HG03066 (cell line): Measurements from ENCODE around the gene ADRA1B.

Experiments
- ATAC-seq: cut with Tn5 transposase; IDR thresholded peaks from one replicate; pipeline ENCODE4 v1.9.1; 2021; ENCODE audit warnings: low read depth; ENCODE audit not compliant: unreplicated experiment

Gene ADRA1B

GRCh38 chr5:159901308-159901707 lies 15.0 kb upstream of the ADRA1B start:
- ATAC-seq: no peak

- no peak for ATAC-seq
Observed at GRCh38 chr5:159901772-159902171, 14.5 kb upstream of the ADRA1B start.

DNA sequence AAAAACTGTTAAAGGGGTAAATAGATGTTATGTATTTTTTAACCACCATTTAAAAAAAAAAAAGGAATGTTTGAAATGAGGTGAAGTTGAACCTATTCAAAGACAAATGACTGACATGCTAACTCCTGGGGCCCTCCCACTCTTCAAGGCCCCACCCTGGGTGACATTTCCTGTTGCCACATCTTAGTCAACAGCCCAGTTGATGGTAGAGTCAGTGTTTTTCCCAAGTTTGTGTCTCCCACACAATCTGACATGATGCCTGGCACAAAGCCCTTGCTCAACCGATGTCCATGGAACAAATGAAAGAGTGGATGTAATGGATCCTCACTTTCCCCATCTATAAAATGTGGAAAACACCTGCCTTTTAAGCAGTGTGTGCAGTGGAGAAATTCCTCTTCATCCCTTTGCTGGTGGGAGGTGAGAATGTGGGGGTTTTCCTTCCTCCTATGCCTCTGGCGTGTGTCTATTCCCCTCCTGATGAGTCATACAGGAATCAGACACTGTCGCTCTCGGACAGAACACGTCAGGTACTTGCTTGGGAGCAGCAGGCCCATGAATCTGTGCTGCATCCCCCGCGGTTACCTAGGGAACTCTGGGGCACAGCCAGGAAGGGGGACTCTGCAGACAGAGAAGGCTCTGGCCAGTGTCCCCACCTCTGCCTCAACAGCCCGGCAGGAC lies 13.7 kb upstream of the ADRA1B start:
- ATAC-seq: no peak

- no peak for ATAC-seq
Observed at GRCh38 chr5:159903131-159903530, 13.2 kb upstream of the ADRA1B start.

GRCh38 chr5:159904874-159905273 lies 11.4 kb upstream of the ADRA1B start:
- no peak for ATAC-seq

DNA sequence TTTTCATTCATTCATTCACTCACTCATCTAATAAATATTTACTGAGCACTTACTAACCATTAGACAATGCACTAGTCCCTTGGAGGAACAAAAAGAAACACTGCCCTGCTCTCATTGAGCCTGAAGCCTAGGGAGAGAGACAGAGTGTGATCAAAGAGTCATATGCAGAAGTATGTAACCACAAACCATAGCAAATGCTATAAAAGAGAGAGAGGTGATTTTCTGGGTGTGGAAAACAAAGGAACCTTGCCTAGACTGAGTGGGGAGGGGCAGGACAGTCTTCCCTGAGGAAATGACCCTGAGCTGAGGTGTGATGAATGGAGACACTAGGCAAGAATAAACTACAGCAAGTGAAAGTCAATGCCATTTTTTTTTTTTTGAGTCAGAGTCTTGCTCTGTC lies 10.8 kb upstream of the ADRA1B start:
- ATAC-seq: no peak

GRCh38 chr5:159906463-159906862 lies 9.8 kb upstream of the ADRA1B start:
- no peak for ATAC-seq

GRCh38 chr5:159906943-159907342 lies 9.3 kb upstream of the ADRA1B start:
- ATAC-seq: no peak

DNA sequence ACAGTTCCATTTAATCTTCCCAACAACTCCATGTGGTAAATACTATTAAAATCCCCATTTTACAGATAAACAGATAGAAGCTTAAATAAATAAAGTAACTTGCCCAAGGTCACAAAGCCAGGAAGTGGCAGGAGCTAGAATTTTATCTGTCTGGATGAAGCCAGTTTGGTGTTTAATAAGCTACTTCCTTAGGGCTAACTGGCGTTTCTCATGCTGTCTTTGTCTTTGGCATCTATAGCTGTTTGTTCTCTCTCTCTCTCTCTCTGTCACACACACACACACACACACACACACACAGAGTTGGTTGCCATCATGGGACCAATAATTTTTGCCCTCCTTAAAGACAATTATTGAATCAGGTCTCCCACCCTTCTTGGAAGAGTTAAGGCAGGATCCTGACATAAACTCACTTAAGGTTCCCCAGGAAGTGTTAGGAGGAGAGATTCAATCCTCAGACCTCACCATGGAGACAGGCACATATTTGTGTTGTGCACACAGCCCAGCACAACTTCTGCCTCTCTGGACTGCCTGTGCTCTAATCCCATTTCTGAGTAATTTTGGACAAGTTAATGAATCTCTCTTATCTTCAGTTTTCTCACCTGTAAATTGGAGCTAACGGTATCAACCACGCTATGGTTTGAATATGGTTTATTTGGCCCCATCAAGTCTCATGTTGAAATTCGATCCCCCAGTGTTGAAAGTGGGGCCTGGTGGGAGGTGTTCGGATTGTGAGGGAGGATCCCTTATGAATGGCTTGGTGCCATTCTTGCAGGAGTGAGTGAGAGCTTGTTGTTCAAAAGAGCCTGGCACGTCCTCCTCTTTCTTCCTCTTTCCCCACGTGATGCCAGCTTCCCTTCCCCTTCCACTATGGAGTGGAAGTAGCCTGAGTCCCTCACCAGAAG lies 8.3 kb upstream of the ADRA1B start:
- no peak for ATAC-seq

- ATAC-seq: no peak
Observed at GRCh38 chr5:159908591-159908940, 7.7 kb upstream of the ADRA1B start.

GRCh38 chr5:159909126-159909525 lies 7.2 kb upstream of the ADRA1B start:
- no peak for ATAC-seq

DNA sequence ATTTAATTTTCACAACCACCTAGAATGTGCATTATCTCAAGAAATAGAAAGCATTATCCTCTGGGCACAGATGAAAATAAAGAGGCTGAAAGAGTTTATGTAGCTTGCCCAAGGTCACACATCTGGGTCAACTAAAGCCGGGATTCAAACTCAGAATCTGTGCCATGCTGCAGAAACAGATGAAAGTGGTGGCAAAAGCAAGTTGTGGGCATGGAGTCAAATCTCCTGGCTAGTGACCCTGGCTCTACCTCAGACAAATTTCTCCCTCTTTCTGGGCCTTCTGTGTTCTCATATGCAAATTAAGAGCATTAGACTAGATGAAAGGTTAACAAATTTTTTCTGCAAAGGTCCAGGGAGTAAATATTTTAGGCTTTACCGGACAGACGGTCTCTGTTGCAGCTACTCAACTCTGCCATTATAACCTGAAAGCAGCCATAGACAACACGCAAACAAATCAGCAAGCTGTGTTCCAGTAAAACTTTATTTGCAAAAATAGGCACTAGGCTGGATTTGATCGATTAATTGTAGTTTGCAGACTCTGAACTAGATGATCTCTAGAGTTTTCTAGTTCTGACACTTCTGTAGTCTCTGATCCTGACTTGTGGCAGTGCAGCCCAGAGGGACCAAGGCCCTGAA lies 6.0 kb upstream of the ADRA1B start:
- ATAC-seq: no peak

DNA sequence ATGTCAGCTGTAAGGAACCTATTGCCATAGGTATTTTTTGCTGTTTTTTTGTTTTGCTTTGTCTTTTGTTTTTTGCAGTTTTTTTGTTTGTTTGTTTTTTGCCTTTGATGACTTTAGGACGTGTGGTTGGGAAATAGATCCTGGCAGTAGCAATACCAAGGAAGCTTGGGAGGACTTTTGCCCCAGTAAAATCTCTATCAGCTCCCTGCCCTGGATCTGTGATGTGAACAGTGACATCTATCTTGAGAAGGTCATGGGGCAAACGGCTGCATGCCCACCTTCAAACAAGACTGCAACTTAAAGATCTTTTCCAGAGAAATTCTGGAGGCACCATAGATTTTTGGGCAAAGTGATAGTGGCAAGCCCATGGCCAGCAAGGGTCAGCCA lies 5.4 kb upstream of the ADRA1B start:
- no peak for ATAC-seq

DNA sequence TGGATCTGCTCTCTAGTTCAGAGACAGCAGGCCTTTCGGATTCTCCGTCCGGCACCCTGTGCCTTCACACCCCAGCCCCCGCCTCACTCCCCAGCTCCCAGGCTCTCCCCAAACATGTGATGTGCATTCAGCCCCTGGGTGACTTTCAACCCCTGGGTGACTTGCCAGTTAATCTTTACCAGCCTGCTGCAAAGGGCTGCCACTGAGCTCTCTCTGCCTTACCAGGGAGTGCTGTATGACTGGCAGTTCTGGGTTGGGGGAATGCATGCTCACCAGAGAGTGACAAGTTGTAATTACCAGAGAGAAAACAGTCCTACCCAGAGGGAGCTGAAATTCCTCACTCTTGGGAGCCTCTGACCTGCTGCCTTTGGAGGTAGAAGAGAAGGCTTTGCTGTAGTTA lies 4.9 kb upstream of the ADRA1B start:
- no peak for ATAC-seq

- ATAC-seq: no peak
Observed at GRCh38 chr5:159912033-159912800, 4.1 kb upstream of the ADRA1B start.

- no peak for ATAC-seq
Observed at GRCh38 chr5:159913048-159913447, 3.2 kb upstream of the ADRA1B start.

DNA sequence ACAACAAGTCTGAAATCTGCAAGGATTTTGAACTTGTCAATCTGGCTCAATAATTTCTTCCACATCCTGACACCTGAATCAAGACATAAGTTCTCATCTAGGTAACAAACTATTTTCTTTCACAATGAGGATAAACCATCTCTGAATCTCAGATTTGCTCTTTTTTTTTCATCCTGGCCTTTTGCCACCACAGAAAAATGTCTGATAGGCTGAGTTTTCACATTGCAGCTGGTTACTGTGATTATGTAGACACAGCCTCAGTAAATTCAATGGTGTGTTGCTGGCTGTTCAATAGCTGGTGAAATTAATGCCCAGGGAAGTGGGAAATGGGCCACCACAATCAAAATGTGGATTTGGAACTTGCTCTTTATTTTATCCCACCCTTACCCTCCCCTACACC lies 2.8 kb upstream of the ADRA1B start:
- ATAC-seq: no peak

- ATAC-seq: no peak
Observed at GRCh38 chr5:159916841-159917761, 819 bp downstream of the ADRA1B start.

DNA sequence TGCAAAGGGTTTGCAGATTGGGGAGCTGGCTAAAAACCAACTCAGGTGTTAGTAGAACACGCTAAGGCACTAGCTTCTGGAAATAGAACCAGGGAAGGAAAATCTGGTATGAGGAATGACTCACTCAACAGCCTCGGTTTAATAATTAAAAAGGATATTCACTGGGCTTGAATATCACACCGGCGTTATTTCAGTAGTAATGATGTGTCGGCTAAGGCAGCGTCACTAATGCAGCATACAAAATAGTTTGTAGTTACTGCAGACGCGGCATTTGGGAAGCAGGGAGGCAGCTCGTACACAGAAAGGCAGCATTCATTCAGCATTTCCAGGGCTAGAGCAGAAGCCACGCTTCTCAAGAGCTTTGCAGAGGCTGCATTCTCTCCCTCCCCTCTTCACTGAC lies 1.7 kb downstream of the ADRA1B start:
- ATAC-seq: no peak

DNA sequence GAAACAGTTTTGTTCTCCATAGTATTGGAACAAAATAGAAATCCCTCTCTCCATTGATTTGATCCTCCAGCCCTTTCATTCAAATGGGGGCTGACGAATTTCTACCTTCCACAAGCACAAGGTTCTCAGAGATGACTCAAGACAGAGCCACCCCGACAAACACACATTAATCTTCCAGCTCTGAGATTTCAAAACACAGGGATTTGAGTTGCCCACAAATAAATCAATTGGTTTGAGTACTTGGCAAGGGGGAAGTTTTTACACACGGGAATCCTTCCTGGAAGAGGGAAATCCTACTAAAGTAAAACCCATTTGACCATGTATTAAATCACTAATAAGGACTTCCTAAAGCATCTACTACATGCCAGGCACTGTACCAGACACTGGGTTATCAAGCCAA lies 5.4 kb downstream of the ADRA1B start:
- ATAC-seq: no peak
